Right forelimb (tissue), 1 donor: ENCODE results near the gene SLC35F6.
"Not testable (repeated sequence)": the region's sequence is repeated elsewhere in the genome, so short reads cannot be mapped to it uniquely, and the experiment has no call there.

Experiments
- DNase-seq: peaks from one replicate; pipeline ENCODE4 v3.0.0-alpha.2; 2018

Gene SLC35F6

DNA sequence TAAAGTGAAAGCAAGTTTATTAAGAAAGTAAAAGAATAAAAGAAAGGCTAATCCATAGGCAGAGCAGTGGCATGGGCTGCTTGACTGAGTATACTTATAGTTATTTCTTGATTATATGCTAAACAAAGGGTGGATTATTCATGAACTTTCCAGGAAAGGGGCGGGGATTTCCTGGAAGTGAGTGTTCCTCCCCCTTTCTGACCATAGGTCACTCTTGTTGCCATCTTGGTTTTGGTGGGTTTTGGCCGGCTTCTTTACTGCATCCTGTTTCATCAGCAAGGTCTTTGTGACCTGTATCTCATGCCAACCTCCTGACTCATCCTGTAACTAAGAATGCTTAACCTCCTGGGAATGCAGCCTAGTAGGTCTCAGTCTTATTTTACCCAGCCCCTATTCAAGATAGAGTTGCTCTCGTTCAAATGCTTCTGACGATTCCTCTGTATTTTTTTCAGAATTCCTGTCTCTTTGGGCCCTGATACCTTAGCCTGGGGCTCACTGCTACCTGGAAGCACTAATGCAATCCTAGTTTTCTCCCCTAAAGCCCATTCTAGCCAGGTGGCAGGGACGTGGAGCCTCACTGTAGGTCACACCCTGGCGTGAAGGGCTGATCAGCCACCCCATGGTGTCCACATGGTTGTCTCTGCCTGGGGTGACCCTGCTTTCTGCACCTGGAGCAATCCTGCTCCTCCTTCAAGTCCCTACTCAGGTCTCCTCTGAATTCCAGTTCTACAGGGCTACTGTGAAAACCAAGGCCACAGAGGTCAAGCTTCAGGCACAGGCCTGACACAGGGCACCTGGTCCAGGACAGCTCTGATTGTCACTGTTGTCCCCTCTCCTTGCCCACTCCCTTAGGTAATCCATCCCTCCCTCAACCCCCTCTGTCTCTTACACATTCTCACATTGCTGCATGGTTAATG is 6.0 kb upstream of the SLC35F6 start:
- no peak for DNase-seq

GRCh38 chr2:26758790-26759321 is 5.2 kb upstream of the SLC35F6 start:
- DNase-seq = no peak

DNA sequence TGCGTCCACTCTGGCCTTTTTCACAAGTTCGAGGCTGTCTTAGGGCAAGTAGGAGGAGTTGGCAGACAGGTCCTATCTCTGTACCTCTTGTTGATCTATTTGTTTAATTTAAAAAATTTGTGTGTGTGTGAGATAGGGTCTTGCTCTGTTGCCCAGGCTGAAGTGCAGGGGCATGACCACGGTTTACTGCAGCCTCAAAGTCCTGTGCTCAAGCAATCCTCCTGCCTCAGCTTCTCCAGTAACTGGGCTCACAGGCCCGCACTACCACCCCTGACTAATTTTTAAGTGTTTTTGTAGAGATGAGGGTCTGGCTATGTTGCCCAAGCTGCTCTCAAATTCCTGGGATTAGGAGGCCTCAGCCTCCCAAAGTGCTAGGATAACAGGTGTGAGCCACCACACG is 4.2 kb upstream of the SLC35F6 start:
- no peak for DNase-seq

GRCh38 chr2:26760991-26761390 is 3.1 kb upstream of the SLC35F6 start:
- DNase-seq = not testable (repeated sequence)

GRCh38 chr2:26763019-26763418 is 1.1 kb upstream of the SLC35F6 start:
- DNase-seq = no peak

GRCh38 chr2:26764906-26765305 is 822 bp downstream of the SLC35F6 start:
- DNase-seq = no peak

GRCh38 chr2:26765475-26766200 is 1.6 kb downstream of the SLC35F6 start:
- DNase-seq = no peak

DNA sequence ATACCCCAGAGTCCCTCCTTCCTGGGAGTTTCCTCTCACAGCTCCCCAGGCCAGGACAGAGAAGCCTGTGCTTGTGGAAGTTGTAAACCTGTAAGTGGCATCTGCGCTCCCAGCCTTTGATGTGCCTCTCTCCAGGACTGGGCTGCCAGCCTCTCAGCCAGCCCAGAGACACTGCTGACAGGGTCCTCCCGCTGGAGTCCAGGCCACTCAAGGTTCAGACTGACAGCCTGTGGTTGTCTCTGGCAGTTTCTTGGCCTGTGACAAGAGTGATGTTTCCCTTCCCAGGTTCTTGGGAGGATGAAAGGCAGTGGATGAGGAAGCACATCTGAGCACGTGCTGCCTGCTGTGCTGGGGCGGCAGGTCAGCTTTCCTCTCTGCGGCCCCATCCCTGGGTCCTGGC is 3.0 kb downstream of the SLC35F6 start:
- no peak for DNase-seq

DNA sequence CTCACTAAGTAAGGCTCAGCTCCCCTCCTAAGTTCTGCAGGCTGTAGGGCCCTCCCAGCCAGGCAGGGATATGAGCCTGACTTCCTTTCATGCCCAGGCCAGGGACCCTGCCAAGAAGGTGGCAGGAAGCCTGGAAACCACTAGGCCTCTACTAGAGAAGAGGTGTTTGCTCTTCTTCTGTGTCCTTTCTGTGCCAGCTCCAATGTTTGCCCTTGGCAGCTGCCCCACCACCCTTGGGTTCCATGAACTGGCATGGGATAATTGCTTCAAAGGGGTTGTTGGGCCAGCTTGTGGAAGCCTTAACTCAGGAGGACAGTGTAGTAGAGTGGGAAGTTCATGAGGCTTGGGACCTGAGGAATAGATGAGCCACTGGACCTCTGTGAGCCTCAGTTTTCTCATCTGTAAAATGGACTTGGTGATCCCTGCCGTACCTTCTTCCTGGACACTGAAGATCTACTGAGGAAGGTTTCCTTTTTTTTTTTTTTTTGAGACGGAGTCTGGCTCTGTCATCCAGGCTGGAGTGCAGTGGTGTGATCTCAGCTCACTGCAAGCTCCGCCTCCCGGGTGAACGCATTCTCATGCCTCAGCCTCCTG is 3.9 kb downstream of the SLC35F6 start:
- no peak for DNase-seq

GRCh38 chr2:26768759-26769088 is 4.6 kb downstream of the SLC35F6 start:
- DNase-seq = no peak

DNA sequence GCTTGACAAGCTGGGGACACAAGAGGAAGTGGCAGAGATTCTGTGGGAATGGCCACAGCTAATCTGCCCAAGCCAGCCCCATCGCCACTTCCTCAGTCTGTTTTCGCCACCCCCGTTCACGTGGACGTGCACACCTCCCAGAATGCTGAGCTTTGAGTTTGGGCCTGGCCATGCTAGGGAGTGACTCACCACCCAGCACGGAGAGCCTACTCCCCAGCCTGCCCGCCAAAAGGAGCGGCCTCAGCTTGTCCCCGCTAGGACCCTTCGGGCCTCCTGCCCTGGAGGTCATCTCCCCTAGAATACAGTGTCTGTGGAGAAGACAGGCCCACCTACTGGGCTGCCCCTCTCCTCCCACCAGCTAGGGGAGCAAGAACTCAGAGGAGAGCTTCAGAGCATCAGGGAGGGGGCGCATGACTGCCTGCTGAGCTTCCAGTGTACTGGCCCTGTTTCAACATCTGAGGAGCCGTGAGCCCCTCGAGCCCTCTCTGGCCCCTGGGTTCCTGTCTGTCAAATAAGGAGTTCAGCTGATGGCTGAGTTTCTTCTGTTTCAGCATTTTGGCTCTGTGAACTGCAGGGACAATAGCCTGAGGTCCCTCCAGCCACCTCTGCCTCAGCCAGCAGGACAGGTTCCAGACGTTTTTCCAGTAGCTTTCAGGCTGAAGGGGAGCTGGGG is 5.1 kb downstream of the SLC35F6 start:
- DNase-seq = peak; percentile 53

DNA sequence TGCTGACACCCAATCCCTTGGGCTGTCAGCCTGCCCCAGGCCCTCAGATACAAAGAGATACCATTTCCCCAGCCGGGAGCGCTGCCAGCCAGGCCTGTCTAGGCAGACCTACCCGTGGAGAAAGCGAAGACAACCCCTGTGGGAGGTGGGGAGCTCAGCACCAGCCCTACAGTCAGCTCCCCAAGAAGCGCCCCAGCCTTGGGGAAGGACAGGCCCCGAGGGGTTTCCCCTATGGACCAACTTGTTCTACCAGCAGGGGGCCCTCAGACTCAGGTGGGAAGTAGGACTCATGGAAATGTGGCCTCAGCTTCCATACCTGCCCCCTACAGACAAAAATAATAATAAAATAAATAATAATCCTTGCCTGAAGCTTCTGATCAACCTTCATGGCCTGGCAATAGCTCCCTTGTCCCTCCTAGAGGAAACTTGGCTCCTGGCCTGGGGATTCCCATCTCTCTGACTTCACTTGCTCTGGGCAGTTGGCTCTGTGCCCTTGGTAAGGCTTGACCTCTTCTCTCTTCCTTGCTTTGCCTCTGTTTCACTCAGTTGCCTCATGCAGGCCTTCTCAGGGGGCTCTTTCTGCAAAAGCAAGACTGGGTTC is 7.0 kb downstream of the SLC35F6 start:
- DNase-seq = no peak

- peak; percentile 50 for DNase-seq
Observed at GRCh38 chr2:26772064-26773001, 8.2 kb downstream of the SLC35F6 start.

DNA sequence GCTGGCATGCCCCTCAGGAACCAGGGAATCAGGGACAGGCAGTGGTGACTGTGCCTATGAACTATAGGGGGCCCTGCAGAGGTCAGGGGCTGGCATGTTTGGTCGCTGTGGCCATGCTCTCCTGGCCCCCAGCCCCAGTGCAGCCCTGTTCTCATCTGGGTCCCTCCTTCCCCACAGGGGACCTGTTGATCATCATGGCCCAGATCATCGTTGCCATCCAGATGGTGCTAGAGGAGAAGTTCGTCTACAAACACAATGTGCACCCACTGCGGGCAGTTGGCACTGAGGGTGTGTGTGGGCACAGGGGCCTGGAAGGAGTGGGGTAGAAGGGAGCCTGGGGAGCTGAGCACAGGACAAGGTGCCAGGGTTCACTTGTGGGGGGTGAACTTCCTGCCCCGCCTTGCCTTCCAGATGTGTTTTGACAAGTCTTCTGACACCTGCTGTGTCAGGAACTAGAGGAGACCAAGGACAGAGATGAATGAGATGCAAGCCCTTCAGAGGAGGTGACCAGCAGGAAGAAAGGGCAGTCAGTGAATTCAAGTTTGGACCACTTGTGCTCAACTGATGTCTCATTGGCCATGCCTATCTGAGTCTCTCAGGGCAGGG is 12.2 kb downstream of the SLC35F6 start:
- DNase-seq = no peak

DNA sequence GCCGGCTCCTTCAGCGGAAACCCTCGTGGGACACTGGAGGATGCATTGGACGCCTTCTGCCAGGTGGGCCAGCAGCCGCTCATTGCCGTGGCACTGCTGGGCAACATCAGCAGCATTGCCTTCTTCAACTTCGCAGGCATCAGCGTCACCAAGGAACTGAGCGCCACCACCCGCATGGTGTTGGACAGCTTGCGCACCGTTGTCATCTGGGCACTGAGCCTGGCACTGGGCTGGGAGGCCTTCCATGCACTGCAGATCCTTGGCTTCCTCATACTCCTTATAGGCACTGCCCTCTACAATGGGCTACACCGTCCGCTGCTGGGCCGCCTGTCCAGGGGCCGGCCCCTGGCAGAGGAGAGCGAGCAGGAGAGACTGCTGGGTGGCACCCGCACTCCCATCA is 14.0 kb downstream of the SLC35F6 start:
- no peak for DNase-seq

DNA sequence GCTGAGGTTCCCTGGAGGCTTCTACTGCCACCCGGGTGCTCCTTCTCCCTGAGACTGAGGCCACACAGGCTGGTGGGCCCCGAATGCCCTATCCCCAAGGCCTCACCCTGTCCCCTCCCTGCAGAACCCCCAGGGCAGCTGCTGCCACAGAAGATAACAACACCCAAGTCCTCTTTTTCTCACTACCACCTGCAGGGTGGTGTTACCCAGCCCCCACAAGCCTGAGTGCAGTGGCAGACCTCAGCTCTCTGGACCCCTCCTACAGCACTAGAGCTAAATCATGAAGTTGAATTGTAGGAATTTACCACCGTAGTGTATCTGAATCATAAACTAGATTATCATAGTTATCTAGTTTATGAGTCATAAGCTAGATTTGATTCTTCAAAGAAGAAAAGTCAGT is 14.4 kb downstream of the SLC35F6 start:
- no peak for DNase-seq

DNA sequence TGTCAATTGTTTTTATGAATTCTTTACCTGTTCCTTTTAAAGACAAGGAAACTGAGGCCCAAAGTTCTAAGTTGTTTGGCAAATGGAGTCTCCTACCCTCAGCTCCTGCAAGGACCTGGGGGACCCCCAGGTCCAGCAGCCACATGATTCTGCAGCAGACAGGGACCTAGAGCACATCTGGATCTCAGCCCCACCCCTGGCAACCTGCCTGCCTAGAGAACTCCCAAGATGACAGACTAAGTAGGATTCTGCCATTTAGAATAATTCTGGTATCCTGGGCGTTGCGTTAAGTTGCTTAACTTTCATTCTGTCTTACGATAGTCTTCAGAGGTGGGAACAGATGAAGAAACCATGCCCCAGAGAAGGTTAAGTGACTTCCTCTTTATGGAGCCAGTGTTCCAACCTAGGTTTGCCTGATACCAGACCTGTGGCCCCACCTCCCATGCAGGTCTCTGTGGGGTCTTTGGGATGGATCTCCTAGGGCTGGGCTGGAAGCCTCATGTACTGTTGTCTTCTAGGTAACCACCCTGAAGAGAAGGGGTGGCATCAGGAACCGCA is 16.2 kb downstream of the SLC35F6 start:
- no peak for DNase-seq

GRCh38 chr2:26782876-26783704 is 19.0 kb downstream of the SLC35F6 start:
- DNase-seq = no peak

- no peak for DNase-seq
Observed at GRCh38 chr2:26784570-26785234, 20.6 kb downstream of the SLC35F6 start.
